Pons (tissue), 1 donor: ENCODE data around the gene ARPC1A.
A peak's percentile ranks its signal among the peaks of the same experiment; 100 is the strongest.
"Not testable (repeated sequence)": the region's sequence is repeated elsewhere in the genome, so short reads cannot be mapped to it uniquely, and the experiment has no call there.

ENCODE experiments used
- DNase-seq: peaks from one replicate; pipeline ENCODE4 v3.0.0-alpha.2; 2016; ENCODE audit warnings: low spot score

Gene ARPC1A

GRCh38 chr7:99371376-99371920 lies 45.8 kb downstream of the ARPC1A start:
- DNase-seq, result no peak

DNA sequence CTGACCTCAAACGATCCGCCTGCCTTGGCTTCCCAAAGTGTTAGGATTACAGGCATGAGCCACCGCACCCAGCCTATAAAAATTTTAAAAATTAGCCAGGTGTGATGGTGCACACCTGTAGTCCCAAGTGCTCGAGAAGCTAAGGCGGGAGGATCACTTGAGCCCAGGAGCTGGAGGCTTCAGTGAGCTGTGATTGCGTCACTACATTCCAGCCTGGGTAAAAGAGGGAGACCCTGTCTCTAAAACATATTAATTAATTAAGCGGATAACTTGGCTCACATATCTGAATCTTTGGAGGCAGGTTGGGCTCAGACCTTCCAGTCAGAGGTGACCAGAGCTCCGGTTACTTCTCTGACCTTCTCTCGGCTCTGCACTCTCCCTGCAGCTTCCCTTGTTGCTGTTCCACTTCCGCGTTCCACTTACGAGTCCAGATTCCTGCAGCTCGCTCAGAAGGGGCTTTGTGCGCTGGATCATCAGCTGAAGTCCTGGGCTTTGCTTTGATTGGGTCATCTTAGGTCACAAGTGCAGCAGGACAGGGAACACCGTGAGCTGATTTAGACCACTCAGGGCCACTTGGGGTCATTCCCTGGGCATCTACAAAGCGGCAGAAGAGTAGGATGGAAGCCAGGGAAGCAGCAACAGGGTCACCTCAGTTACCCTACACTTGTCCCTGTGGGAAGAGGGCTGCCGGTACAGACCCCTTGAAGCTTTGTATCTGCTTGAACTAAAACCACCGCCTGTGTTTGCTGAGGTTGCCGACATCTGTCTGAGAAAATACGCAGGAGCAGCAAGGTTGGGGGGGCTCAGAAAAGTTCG lies 46.8 kb downstream of the ARPC1A start:
- no peak for DNase-seq

DNA sequence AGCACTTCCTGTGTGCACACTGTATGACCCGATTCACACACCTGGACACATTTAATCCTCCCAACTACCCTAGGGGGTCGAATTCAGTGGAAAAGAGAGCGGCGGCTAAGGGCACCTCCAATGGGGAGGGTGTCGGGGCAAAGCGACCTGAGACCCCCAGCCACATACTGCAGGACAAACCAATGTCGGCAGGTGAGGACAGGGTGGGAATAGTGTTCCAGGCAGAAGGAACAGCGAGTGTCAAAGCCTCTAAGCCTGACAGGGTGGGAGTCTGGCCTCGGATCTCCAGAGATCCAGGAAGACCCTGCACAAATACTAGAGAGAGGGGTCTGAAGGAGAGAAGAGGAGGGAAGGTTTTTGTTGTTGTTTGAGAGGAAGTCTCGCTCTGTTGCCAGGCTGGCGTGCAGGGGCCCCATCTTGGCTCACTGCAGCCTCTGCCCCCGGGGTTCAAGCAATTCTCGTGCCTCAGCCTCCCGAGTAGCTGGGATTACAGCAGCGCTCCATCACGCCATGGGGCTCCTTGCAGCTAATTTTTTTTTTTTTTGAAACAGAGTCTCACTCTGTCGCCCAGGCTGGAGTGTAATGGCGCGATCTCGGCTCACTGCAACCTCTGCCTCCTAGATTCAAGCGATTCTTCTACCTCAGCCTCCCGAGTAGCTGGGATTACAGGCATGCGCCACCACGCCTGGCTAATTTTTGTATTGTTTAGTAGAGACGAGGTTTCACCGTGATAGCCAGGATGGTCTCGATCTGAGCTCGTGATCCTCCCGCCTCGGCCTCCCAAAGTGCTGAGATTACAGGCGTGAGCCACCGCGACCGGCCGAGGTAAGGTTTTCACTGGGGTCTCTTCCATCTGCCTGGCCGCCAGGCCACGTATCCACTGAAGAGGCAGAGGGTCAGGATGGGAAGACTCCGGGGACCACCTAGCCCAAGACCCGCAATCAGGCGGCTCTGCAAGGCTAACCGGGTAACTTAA lies 47.7 kb downstream of the ARPC1A start:
- DNase-seq, result no peak

DNA sequence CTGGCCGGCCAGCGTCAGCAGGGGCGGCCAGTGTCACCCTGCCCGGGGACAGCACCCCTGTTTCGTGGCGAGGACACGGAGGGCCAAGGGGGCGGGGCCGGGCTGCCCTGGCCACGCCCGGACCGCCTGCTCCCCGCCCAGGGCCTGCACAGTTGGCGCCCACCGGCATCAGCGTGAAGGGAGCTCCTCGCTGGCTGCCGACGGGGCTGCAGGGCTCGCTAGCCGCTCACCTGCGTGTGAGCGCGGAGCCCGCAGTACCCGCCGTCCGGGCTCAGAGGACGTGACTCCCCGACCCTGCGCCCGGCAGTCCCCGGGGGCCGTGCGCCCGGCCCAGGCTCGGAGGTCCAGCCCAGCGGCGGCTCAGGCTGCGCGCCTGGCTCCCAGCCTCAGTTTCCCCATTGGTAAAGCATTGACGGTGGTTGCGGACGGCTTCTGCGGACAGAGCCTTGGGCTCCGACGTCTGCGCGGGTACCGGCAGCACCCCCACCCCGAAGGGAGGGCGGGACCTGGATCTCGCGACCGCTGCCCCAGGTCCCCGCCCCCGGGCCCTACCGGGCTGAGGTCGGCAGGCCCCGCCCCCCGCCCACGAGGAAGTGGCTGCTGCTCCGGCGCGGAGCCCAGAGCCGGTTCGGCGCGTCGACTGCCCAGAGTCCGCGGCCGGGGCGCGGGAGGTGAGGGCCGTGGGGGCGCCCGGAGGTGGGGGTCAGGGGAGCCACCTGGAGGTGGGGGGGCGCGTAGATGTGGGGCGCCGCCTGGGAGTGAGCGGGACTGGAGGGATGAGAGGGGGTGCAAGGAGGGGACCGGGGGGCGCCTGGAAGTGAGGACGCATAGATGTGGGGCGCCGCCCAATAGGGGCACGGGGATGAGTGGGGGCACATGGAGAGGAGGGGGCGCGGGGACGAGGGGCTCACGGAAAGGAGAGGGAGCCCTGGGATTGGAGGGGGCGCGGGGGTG lies 48.7 kb downstream of the ARPC1A start, which contains the start of gene ARPC1B:
Gene ARPC1B (plus strand): TSS at position 620 of the 954 bp plus-strand sequence. CDS start 10,985 bp downstream, outside the sequence.
- no peak for DNase-seq

- DNase-seq, result peak; percentile 57
These were observed 49.5 kb downstream of the ARPC1A start for GRCh38 chr7:99375070-99375807.

GRCh38 chr7:99379043-99379577 lies 53.4 kb downstream of the ARPC1A start:
- peak; percentile 70 for DNase-seq

DNA sequence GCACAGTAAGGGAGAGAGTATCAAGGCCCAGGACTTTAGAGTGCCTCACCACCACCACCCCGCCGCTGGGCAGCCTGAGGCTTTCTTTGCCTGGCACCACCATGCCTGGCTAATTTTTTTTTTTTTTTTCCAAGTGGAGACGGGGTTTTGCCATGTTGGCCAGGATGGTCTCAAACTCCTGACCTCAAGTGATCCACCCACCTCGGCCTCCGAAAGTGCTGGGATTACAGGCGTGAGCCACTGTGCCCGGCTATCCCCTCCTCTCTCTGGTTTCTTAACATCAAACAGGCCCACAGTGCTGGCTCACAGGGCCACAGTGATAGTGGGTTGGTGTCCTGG lies 54.0 kb downstream of the ARPC1A start:
- DNase-seq, result not testable (repeated sequence)

- peak; percentile 83 for DNase-seq
These were observed 54.5 kb downstream of the ARPC1A start for GRCh38 chr7:99380032-99380822.

GRCh38 chr7:99380823-99381663 lies 55.3 kb downstream of the ARPC1A start:
- DNase-seq, result no peak

- DNase-seq, result no peak
These were observed 56.0 kb downstream of the ARPC1A start for GRCh38 chr7:99381664-99382075.

DNA sequence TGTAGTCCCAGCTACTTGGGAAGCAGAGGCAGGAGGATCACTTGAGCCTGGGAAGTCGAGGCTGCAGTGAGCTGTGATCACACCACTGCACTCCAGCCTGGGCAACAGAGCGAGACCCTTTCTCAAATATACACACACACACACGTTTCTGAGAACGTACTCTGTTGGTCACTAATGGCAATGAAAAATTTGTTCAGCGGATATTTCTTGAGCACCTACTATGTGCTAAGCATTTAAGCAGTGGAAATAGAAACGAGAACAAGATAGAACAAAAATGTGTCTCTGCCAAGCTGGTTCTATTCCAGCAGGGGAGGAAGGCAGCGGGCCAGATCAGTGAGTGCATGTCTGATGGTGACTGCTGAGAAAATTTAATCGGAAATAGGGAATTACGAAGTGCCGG lies 57.5 kb downstream of the ARPC1A start:
- no peak for DNase-seq

GRCh38 chr7:99383791-99384370 lies 58.2 kb downstream of the ARPC1A start:
- DNase-seq, result no peak

DNA sequence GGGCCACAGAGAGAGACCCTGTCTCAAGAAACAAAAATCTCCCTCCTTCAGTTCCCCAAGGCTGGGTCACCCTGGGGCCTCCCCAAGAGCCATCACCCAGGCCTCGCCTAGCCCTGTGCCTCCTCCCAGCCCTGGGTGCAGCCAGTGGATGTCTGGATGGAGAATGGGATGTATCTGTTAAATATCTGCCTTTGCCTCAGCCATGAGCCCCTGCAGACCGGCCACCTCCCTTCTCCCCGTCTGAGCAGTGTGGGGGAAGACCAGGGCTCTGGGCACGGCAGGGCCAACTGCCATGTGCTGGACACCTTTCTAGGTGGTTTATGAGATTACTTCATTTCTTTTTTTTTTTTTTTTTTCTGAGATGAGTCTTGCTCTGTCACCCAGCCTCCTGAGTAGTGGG lies 58.8 kb downstream of the ARPC1A start:
- no peak for DNase-seq

- DNase-seq, result no peak
These were observed 59.9 kb downstream of the ARPC1A start for GRCh38 chr7:99385564-99385963.

- no peak for DNase-seq
These were observed 61.0 kb downstream of the ARPC1A start for GRCh38 chr7:99386584-99387238.

GRCh38 chr7:99387239-99387635 lies 61.5 kb downstream of the ARPC1A start:
- DNase-seq, result not testable (repeated sequence)

DNA sequence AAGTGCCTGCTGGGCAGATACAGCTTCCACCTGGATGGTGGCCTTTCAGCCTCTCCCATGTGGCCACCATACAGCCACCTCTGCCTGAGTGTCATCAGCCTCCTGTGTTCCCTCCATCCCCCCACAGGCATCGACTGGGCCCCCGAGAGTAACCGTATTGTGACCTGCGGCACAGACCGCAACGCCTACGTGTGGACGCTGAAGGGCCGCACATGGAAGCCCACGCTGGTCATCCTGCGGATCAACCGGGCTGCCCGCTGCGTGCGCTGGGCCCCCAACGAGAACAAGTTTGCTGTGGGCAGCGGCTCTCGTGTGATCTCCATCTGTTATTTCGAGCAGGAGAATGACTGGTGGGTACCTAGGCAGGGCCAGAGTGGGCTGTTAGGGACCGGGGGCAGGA lies 62.2 kb downstream of the ARPC1A start:
- DNase-seq, result no peak

DNA sequence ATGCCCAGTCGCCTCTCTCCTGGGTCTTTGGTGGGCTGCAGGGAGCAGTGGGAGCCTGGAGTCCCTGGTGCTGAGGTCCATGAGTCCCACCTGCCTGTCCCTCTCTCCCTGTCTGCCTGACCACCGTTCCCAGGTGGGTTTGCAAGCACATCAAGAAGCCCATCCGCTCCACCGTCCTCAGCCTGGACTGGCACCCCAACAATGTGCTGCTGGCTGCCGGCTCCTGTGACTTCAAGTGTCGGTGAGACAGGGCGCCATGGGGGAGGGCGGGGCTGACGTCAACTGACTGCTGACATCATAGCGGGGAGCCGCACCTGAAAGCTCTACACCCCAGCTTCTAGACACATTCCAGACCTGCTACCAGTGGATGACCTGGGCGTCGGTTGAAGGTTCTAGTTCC lies 64.1 kb downstream of the ARPC1A start:
- no peak for DNase-seq
